Endothelial cell of umbilical vein (primary cell): ENCODE measurements around the gene MYH10. TPM values are rescaled to one million over a fixed set of nuclear protein-coding genes. Genes with fewer than 3 reads are reported as not detected.

ENCODE experiments used
- BruUV-seq: library from RNA; stranded (reverse); fragments of 400-500 nt; replicated peaks from 2 replicates; lab custom pipeline; 2021; lab: Mats Ljungman, UMichigan
- CTCF ChIA-PET: fragments of 300-600, 350-600 bp; sonication (Branson Sonifier 250); formaldehyde crosslinking; loops from one replicate; lab custom pipeline; 2021; ENCODE audit warnings: antibody characterized with exemption, inconsistent platforms; lab: Charles Lee
- POLR2A ChIA-PET: fragments of 300-600, 350-600 bp; sonication (Branson Sonifier 250); formaldehyde crosslinking; loops from one replicate; lab custom pipeline; 2021; ENCODE audit warnings: antibody characterized with exemption, inconsistent platforms; lab: Charles Lee
- DNase-seq: peaks from one replicate; pipeline ENCODE4 v3.0.0-alpha.2; 2011; ENCODE audit warnings: low read depth, low spot score
- FAIRE-seq: peaks from 2 replicates; lab custom pipeline; 2011; peaks lifted over from hg19 to GRCh38; lab: Jason Lieb, UNC
- H2AFZ ChIP-seq: 2 replicates; pipeline ENCODE4 v1.6.0; 2012; ENCODE audit warnings: low read depth, low read length, control low read depth, inconsistent platforms
- H3K27ac ChIP-seq: 2 replicates; pipeline ENCODE4 v1.5.1; 2011; ENCODE audit warnings: low read depth, mild to moderate bottlenecking, control low read depth, low read length, moderate library complexity; ENCODE audit not compliant: insufficient read depth
- H3K27me3 ChIP-seq, 2 experiments: 2 replicates each; pipeline versions ENCODE4 v1.6.0 to v1.6.1; 2011; ENCODE audit warnings: low read length in 2 of 2, mixed read lengths in 1 of 2; ENCODE audit not compliant: control insufficient read depth in 2 of 2, insufficient read depth in 2 of 2
- H3K36me3 ChIP-seq, 2 experiments: 2 replicates in 1 of 2; 3 replicates in 1 of 2; pipeline ENCODE4 v1.5.1; 2011; ENCODE audit warnings: low read length in 2 of 2, mild to moderate bottlenecking in 1 of 2, moderate library complexity in 1 of 2; ENCODE audit not compliant: control insufficient read depth in 2 of 2, insufficient read depth in 2 of 2; ENCODE audit errors: extremely low read depth in 1 of 2
- H3K4me1 ChIP-seq: 3 replicates; pipeline ENCODE4 v1.5.1; 2011; ENCODE audit warnings: mild to moderate bottlenecking, low read length; ENCODE audit not compliant: control insufficient read depth, insufficient read depth; ENCODE audit errors: extremely low read depth
- H3K4me2 ChIP-seq: 2 replicates; pipeline ENCODE4 v1.6.1; 2011; ENCODE audit warnings: low read length, control low read depth, mixed read lengths; ENCODE audit not compliant: insufficient read depth
- H3K4me3 ChIP-seq, 3 experiments: fragments of 200-600 bp in 1 of 3; sonication (generic), shearing (Covaris generic) in 1 of 3; replicated peaks in 1 of 3; 2 replicates each; pipeline ENCODE4 v1.5.1; 2011 to 2016; ENCODE audit warnings: control low read depth in 3 of 3, low read length in 3 of 3, mild to moderate bottlenecking in 2 of 3, inconsistent platforms in 1 of 3, low read depth in 1 of 3, moderate library complexity in 1 of 3; ENCODE audit not compliant: insufficient read depth in 1 of 3
- H3K79me2 ChIP-seq: 2 replicates; pipeline ENCODE4 v1.6.0; 2012; ENCODE audit warnings: low read length, inconsistent platforms; ENCODE audit not compliant: control insufficient read depth, insufficient read depth
- H3K9ac ChIP-seq: replicated peaks from 2 replicates; pipeline ENCODE3; 2011; ENCODE audit warnings: low read length, control low read depth; ENCODE audit not compliant: insufficient read depth; ENCODE audit errors: extremely low read depth
- H3K9me1 ChIP-seq: replicated peaks from 3 replicates; pipeline ENCODE4 v1.6.0; 2011; ENCODE audit warnings: mild to moderate bottlenecking, low read length; ENCODE audit not compliant: control insufficient read depth, insufficient read depth; ENCODE audit errors: extremely low read depth
- H3K9me3 ChIP-seq: replicated peaks from 2 replicates; pipeline ENCODE4 v1.5.1; 2012; ENCODE audit warnings: low read length, inconsistent platforms; ENCODE audit not compliant: control insufficient read depth, insufficient read depth
- H4K20me1 ChIP-seq: replicated peaks from 2 replicates; pipeline ENCODE3; 2011; ENCODE audit warnings: mild to moderate bottlenecking, low read length; ENCODE audit not compliant: control insufficient read depth, insufficient read depth; ENCODE audit errors: extremely low read depth
- EZH2 ChIP-seq: IDR thresholded peaks from 2 replicates; pipeline ENCODE4 v1.6.1; 2012; ENCODE audit warnings: borderline replicate concordance, low read depth, mild to moderate bottlenecking, moderate library complexity, low read length, inconsistent platforms; ENCODE audit not compliant: severe bottlenecking
- FOS ChIP-seq: IDR thresholded peaks from 2 replicates; pipeline ENCODE4 v1.6.1; 2011; ENCODE audit warnings: mild to moderate bottlenecking, low read length, moderate library complexity, borderline replicate concordance; ENCODE audit not compliant: insufficient read depth
- JUN ChIP-seq: IDR thresholded peaks from 2 replicates; pipeline ENCODE4 v1.6.1; 2011; ENCODE audit warnings: borderline replicate concordance, low read depth; ENCODE audit not compliant: insufficient read length, insufficient read depth
- POLR2A ChIP-seq: IDR thresholded peaks from 2 replicates; pipeline ENCODE4 v1.6.1; 2012; ENCODE audit warnings: low read depth, mild to moderate bottlenecking, control low read depth, low read length
- POLR2AphosphoS5 ChIP-seq: IDR thresholded peaks from 2 replicates; pipeline ENCODE4 v1.6.1; 2012; ENCODE audit warnings: low read depth, mild to moderate bottlenecking, control low read depth, low read length, moderate library complexity; ENCODE audit not compliant: insufficient read depth
- dilution Hi-C: fragments of 300-500 bp; cut with MboI; formaldehyde crosslinking; loops from one replicate; pipeline ENCODE4 v1.15.0; 2019; ENCODE audit warnings: low sequenced_read_pairs; ENCODE audit not compliant: extremely low pct_ligation_motif_present
- intact Hi-C: fragments of 100-400 bp; cut with micrococcal nuclease; formaldehyde crosslinking; loops from one replicate; pipeline ENCODE4 v1.10.0; 2022
- polyA plus RNA-seq, 4 experiments: library from polyadenylated mRNA; depleted of rRNA in 3 of 4; stranded (reverse) in 3 of 4; unstranded in 1 of 4; fragments of >200 nt; gene quantifications; 2 replicates each; pipeline versions ENCODE4 v1.2.1 to v1.2.3, GENCODE V29; 2011 to 2012; ENCODE audit warnings: missing spikeins in 1 of 4
- total RNA-seq: library from RNA; stranded (reverse); gene quantifications from 2 replicates; pipeline ENCODE4 v1.2.3, GENCODE V29; 2021
- TF ChIP-seq, protein P1 (sequence below), 2 donors: IDR thresholded peaks; 1 replicate in 1 of 2; 2 replicates in 1 of 2; pipeline ENCODE4 v1.5.1; 2011; ENCODE audit warnings: low read length in 2 of 2, mild to moderate bottlenecking in 2 of 2, moderate library complexity in 2 of 2, control low read depth in 1 of 2, inconsistent platforms in 1 of 2, low read depth in 1 of 2; ENCODE audit not compliant: insufficient read depth in 1 of 2; ENCODE audit errors: extremely low read depth in 1 of 2
- TF ChIP-seq, protein P2 (sequence below): IDR thresholded peaks from 2 replicates; pipeline ENCODE4 v1.6.1; 2011; ENCODE audit not compliant: insufficient read depth, insufficient read length

The MYH10 gene
- total and polyA plus RNA-seq, 2 donors (not counting 3 experiments of a cell fraction or from before 2014, with no cell fraction given) = 73.4 to 232 TPM

DNA sequence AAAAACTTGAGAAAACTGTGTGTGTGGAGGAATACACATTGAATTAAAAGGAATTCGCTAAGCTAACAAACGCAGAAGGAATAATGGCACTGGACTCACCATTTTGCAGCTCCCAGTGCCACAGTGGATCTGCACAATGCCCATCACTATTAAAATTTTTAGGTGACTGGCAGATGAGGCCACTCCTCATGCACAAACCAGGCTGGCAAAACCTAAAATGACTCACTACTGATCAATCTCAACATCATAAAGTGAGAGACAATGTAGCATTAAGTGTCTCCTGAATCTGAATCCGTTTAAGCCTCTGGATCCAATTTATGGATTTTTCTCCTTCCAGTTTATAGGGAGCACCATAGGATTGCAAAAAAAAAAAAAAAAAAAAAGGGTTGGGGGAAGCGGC, 20.6 kb downstream of the MYH10 start:
- Histone ChIP-seq H3K4me2 (no peak overlapping the region), H3K4me3 (no peak overlapping the region), H4K20me1 (peaks cover 5% of the 10 kb centered on the region), H3K9me3 (no peaks in the 10 kb centered on the region), H3K9ac (no peak overlapping the region), H3K79me2 (peaks cover 16% of the 10 kb centered on the region), H2AFZ (no peak overlapping the region), H3K36me3 (no peaks in the 10 kb centered on the region), H3K27me3 (no peaks in the 10 kb centered on the region), H3K9me1 (no peaks in the 10 kb centered on the region), H3K27ac (no peak overlapping the region), H3K4me1 (no peaks in the 10 kb centered on the region)
- DNase-seq (no peak), FAIRE-seq (no peak)
- POLR2A ChIA-PET = no interaction called here
- intact Hi-C loops = no loop called here
- TF ChIP-seq POLR2AphosphoS5 = no peak
- TF ChIP-seq, protein P1, sequence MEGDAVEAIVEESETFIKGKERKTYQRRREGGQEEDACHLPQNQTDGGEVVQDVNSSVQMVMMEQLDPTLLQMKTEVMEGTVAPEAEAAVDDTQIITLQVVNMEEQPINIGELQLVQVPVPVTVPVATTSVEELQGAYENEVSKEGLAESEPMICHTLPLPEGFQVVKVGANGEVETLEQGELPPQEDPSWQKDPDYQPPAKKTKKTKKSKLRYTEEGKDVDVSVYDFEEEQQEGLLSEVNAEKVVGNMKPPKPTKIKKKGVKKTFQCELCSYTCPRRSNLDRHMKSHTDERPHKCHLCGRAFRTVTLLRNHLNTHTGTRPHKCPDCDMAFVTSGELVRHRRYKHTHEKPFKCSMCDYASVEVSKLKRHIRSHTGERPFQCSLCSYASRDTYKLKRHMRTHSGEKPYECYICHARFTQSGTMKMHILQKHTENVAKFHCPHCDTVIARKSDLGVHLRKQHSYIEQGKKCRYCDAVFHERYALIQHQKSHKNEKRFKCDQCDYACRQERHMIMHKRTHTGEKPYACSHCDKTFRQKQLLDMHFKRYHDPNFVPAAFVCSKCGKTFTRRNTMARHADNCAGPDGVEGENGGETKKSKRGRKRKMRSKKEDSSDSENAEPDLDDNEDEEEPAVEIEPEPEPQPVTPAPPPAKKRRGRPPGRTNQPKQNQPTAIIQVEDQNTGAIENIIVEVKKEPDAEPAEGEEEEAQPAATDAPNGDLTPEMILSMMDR (IDR thresholded peaks at IDR 0.05; ENCODE audit: extremely low read depth in 1 of 2, insufficient read depth in 1 of 2, low read depth in 1 of 2, low read length in 2 of 2) = no peak
- TF ChIP-seq, protein P2, sequence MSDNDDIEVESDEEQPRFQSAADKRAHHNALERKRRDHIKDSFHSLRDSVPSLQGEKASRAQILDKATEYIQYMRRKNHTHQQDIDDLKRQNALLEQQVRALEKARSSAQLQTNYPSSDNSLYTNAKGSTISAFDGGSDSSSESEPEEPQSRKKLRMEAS = no peak
- no peak for TF ChIP-seq FOS
- TF ChIP-seq JUN = no peak
- no peak for TF ChIP-seq POLR2A
- TF ChIP-seq EZH2 = no peak
- BruUV-seq = no TSS peak
- dilution Hi-C loops = no loop called here
- CTCF ChIA-PET = no interaction called here
